Upper lobe of left lung (tissue), 4 donors: ENCODE results near the gene STX2.

Experiments
- POLR2A ChIP-seq, 4 donors: fragments of 450-650 bp; IDR thresholded peaks; one replicate each; pipeline ENCODE4 v1.5.1; 2016 to 2017; ENCODE audit warnings: antibody characterized with exemption in 4 of 4, mild to moderate bottlenecking in 2 of 4
- TF ChIP-seq, protein P1 (sequence below), 6 experiments: fragments of 450-650 bp in 4 of 6; fragments of 200-600 bp in 2 of 6; sonication (generic) in 2 of 6; IDR thresholded peaks; one replicate each; pipeline ENCODE4 v1.5.1; 2016 to 2019; ENCODE audit warnings: antibody characterized with exemption in 6 of 6

GRCh38 chr12:130804216-130804615, 34.8 kb downstream of the STX2 start:
- TF ChIP-seq POLR2A (IDR thresholded peaks at IDR 0.05): no peak
- TF ChIP-seq, protein P1, sequence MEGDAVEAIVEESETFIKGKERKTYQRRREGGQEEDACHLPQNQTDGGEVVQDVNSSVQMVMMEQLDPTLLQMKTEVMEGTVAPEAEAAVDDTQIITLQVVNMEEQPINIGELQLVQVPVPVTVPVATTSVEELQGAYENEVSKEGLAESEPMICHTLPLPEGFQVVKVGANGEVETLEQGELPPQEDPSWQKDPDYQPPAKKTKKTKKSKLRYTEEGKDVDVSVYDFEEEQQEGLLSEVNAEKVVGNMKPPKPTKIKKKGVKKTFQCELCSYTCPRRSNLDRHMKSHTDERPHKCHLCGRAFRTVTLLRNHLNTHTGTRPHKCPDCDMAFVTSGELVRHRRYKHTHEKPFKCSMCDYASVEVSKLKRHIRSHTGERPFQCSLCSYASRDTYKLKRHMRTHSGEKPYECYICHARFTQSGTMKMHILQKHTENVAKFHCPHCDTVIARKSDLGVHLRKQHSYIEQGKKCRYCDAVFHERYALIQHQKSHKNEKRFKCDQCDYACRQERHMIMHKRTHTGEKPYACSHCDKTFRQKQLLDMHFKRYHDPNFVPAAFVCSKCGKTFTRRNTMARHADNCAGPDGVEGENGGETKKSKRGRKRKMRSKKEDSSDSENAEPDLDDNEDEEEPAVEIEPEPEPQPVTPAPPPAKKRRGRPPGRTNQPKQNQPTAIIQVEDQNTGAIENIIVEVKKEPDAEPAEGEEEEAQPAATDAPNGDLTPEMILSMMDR (IDR thresholded peaks at IDR 0.05): no peak
